Sigmoid colon (tissue), 7 donors: ENCODE results near the gene VPS72. TPM values are rescaled to one million over a fixed set of nuclear protein-coding genes. Genes with fewer than 3 reads are reported as not detected.

Source experiments
- DNase-seq: peaks from one replicate; pipeline ENCODE4 v3.0.0-alpha.2; 2019
- H3K27ac ChIP-seq, 4 donors: fragments of 200-600 bp; sonication (generic); one replicate each; pipeline ENCODE4 v1.5.1; 2016 to 2019; ENCODE audit warnings: mild to moderate bottlenecking in 1 of 4
- H3K27me3 ChIP-seq, 3 donors: fragments of 200-600 bp; sonication (generic); one replicate each; pipeline ENCODE4 v1.5.1; 2019; ENCODE audit warnings: mild to moderate bottlenecking in 1 of 3
- H3K36me3 ChIP-seq, 4 donors: fragments of 200-600 bp; sonication (generic); one replicate each; pipeline ENCODE4 v1.5.1; 2016 to 2019
- H3K4me1 ChIP-seq, 4 donors: fragments of 200-600 bp; sonication (generic); one replicate each; pipeline ENCODE4 v1.5.1; 2017 to 2019
- H3K4me3 ChIP-seq, 4 donors: fragments of 200-600 bp; sonication (generic); one replicate each; pipeline ENCODE4 v1.5.1; 2017 to 2019; ENCODE audit warnings: mild to moderate bottlenecking in 2 of 4, moderate library complexity in 1 of 4
- H3K9me3 ChIP-seq, 4 donors: fragments of 200-600 bp in 3 of 4; sonication (generic) in 3 of 4; one replicate each; pipeline versions ENCODE4 v1.5.1 to v1.6.1; 2013 to 2019
- EP300 ChIP-seq, 4 donors: sonication (generic); formaldehyde crosslinking; IDR thresholded peaks; one replicate each; pipeline ENCODE4 v1.6.1; 2017; ENCODE audit warnings: antibody characterized with exemption in 4 of 4
- POLR2A ChIP-seq, 2 donors: fragments of 450-650 bp; IDR thresholded peaks; one replicate each; pipeline ENCODE4 v1.6.1; 2016; ENCODE audit warnings: antibody characterized with exemption in 2 of 2, mild to moderate bottlenecking in 2 of 2, moderate library complexity in 2 of 2
- POLR2AphosphoS5 ChIP-seq, 4 donors: sonication (generic); formaldehyde crosslinking; IDR thresholded peaks; one replicate each; pipeline ENCODE4 v1.6.1; 2017; ENCODE audit warnings: antibody characterized with exemption in 4 of 4
- WGBS, 2 donors: extraction: QIAGEN DNeasy Blood & Tissue Kit; methylation state at CpG; one replicate each; pipeline ENCODE4 v1.1.7; 2013; 5-methylcytosine and 5-hydroxymethylcytosine counted together
- intact Hi-C: fragments of 100-400 bp; cut with DNase I; formaldehyde crosslinking; loops from one replicate; pipeline ENCODE4 v1.15.1; 2023
- polyA plus RNA-seq, 3 donors: library from polyadenylated mRNA; stranded (reverse); fragments of 200-250 nt; gene quantifications; one replicate each; pipeline ENCODE4 v1.2.3, GENCODE V29; 2013
- total RNA-seq, 4 donors: library from RNA; depleted of rRNA; stranded (reverse); fragments of >200 nt; gene quantifications; one replicate each; pipeline ENCODE4 v1.1.0, GENCODE V29; 2016
- TF ChIP-seq, protein P1 (sequence below), 4 experiments: fragments of 450-650 bp in 3 of 4; fragments of 200-600 bp in 1 of 4; IDR thresholded peaks; one replicate each; pipeline ENCODE4 v1.5.1; 2016 to 2019; ENCODE audit warnings: antibody characterized with exemption in 4 of 4, mild to moderate bottlenecking in 3 of 4, moderate library complexity in 2 of 4
- donor health status: healthy with polysubstance abuse.
- donor health status: Bipolar disorder and iron deficiency.
- donor health status: healthy.

VPS72 gene
- total and polyA plus RNA-seq, 7 donors: 24.0 to 49.7 (median 36.2) TPM

DNA sequence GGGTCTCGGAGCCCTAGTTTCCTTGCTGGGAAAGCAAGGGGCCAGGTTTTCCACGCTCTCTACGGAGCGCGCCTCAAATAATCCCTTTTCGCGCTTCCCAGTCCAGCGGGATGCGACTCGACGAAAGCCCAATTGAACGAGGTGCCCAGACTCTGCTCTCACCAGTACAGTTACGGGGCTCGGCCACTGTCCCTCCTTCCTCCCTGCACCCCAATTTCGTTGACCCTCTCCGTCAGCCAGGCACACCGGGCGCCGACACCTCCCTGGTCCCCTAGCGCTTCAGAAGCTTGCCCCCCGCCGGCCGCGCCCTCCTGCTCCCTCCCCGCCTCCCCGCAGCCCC lies 44.0 kb downstream of the VPS72 start:
- no peaks in the 10 kb centered on the region for H3K9me3 ChIP-seq
- peak overlapping the region; percentile 75 to 84 (median 82) for H3K4me3 ChIP-seq
- no peaks in the 10 kb centered on the region for H3K36me3 ChIP-seq
- H3K4me1 ChIP-seq: peaks cover 0 to 42% (median 28%) of the 10 kb centered on the region in 4 donors
- 1% methylated on average over 26 of the region's 26 CpGs for WGBS, 2 donors
- intact Hi-C loops: loop anchor here (2.0 kb wide), 2 partner anchors 19 to 75 kb away; partner anchors contain the start of genes GABPB2 and LYSMD1
- TF ChIP-seq POLR2A (IDR thresholded peaks at IDR 0.05): no peak
- no peak for TF ChIP-seq EP300 (IDR thresholded peaks at IDR 0.05)
- no peak for TF ChIP-seq POLR2AphosphoS5 (IDR thresholded peaks at IDR 0.05)
- TF ChIP-seq, protein P1, sequence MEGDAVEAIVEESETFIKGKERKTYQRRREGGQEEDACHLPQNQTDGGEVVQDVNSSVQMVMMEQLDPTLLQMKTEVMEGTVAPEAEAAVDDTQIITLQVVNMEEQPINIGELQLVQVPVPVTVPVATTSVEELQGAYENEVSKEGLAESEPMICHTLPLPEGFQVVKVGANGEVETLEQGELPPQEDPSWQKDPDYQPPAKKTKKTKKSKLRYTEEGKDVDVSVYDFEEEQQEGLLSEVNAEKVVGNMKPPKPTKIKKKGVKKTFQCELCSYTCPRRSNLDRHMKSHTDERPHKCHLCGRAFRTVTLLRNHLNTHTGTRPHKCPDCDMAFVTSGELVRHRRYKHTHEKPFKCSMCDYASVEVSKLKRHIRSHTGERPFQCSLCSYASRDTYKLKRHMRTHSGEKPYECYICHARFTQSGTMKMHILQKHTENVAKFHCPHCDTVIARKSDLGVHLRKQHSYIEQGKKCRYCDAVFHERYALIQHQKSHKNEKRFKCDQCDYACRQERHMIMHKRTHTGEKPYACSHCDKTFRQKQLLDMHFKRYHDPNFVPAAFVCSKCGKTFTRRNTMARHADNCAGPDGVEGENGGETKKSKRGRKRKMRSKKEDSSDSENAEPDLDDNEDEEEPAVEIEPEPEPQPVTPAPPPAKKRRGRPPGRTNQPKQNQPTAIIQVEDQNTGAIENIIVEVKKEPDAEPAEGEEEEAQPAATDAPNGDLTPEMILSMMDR (IDR thresholded peaks at IDR 0.05): no peak
- peak overlapping the region; percentile 84 to 87 (median 86) for H3K27ac ChIP-seq
- peak; percentile 71 for DNase-seq
- H3K27me3 ChIP-seq: no peaks in the 10 kb centered on the region

DNA sequence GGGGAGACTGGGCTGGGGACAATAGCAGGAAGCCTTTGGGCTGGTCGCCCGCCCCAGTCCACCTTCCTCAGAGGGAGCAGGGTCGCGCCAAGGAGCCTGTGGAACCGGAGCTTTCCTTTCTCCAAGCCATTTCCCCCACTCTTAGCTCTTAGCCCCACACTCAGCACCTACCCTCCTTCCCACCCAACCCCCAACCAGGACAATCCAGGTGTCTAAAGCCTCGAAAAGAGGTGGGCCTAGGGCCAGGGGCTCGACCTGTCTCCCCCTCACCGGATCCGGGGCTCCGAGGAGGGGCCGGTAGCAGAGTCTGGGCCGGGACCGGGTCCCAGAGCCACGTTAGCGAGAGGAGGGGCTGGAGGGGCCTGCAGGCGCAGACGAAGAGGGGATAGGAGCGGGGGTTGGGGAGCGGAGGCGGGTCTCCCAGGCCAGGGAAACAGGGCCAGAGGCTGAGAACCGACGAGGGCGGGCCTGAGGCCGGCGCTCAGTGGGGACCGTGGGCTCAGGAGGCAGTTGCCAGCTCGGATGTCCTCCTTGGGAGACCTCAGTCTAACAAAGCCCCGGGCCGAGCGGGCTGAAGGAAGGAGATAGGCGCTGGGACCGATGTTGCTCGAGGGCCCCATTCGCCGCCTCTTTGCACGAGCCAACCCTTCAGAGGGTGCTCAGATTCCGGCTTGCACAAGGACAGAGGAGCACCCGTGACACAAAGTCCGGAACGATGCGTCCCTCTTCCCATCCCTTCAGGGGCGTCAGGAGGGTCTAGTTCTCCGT lies 44.5 kb downstream of the VPS72 start:
- peak overlapping the region; percentile 84 to 87 (median 86) for H3K27ac ChIP-seq
- TF ChIP-seq EP300 (IDR thresholded peaks at IDR 0.05) (no peak), POLR2AphosphoS5 (IDR thresholded peaks at IDR 0.05) (no peak), POLR2A (IDR thresholded peaks at IDR 0.05) (no peak)
- TF ChIP-seq, protein P1 (IDR thresholded peaks at IDR 0.05): no peak
- no peaks in the 10 kb centered on the region for H3K27me3 ChIP-seq
- no peaks in the 10 kb centered on the region for H3K9me3 ChIP-seq
- WGBS, 2 donors: 34 to 35% methylated on average over 43 of the region's 43 CpGs
- peak overlapping the region; percentile 75 to 84 (median 82) for H3K4me3 ChIP-seq
- H3K4me1 ChIP-seq: peaks cover 0 to 42% (median 28%) of the 10 kb centered on the region in 4 donors
- intact Hi-C loops: loop anchor here (2.0 kb wide), 2 partner anchors 19 to 75 kb away; partner anchors contain the start of genes GABPB2 and LYSMD1
- DNase-seq: peak; percentile 73
- no peaks in the 10 kb centered on the region for H3K36me3 ChIP-seq

DNA sequence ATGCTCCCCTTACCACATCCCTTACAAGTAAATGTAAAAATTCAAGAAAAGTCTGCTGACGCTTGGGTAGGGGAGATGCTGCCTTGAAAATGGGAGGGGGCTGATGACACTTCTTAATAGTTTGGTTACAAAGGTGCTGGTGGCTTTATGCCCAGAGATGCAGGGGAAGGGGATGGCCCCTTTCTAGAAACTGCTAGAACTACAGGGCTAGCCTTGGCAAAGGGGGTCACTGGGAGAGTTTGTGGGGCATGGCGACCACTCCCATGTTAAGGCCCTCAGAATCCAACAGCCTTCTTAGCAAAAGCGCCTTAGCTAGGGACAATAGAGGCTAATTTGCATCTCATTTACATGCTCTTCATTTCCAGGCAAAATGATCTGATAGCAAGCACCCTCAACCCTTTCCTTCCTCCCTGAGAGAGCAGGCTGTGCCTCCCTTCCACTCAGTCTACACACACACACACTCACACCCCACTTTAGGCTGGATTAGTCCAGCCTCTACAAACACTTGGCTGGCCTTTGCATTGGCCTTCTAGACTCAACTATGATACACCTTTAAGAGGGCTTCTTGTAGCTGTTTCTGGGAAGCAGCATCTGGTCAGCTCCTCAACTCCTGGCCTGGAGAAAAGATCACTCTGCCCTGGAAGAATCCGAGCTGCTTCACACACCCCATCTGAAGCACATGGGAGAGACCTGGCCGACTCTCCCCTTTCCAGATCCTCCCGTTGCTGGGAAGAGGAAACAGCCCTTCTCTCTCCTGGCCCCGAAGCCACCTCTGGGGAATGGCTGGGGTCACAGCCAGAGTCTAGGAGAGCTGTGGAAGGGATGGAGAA lies 45.3 kb downstream of the VPS72 start:
- H3K27ac ChIP-seq: peak overlapping the region; percentile 84 to 87 (median 86)
- peak overlapping the region in 3 of 4 donors; percentile 75 to 82 (median 82) for H3K4me3 ChIP-seq
- TF ChIP-seq EP300 (IDR thresholded peaks at IDR 0.05) (no peak), POLR2AphosphoS5 (IDR thresholded peaks at IDR 0.05) (no peak), POLR2A (IDR thresholded peaks at IDR 0.05) (no peak)
- TF ChIP-seq, protein P1 (IDR thresholded peaks at IDR 0.05): no peak
- H3K9me3 ChIP-seq: no peaks in the 10 kb centered on the region
- intact Hi-C loops: no loop called here
- peaks cover 0 to 4% (median under 1%) of the 10 kb centered on the region in 4 donors for H3K36me3 ChIP-seq
- H3K4me1 ChIP-seq: peaks cover 0 to 42% (median 28%) of the 10 kb centered on the region in 4 donors
- 70 to 75% methylated on average over 7 of the region's 7 CpGs for WGBS, 2 donors
- no peak for DNase-seq
- no peaks in the 10 kb centered on the region for H3K27me3 ChIP-seq

DNA sequence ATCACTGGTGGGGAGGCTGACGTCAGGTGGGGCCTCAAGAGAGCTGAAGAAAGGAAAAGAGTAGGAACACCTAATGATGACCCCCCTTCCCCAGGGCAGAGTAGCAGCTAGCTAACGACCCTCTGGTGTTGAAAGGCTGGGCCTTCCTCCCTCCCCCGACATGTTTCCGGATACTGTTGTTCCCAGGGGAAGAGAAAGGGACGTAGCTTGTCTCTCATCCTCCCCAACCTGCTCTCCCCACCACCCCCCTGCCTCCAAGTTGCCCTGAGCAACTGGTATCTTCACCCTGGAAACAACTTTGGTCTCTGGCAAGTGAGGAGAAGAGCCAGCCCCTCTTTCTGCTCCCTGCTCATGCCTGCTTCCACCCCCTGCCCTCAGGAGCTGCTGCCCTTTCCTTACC lies 46.0 kb downstream of the VPS72 start:
- no peak for TF ChIP-seq POLR2A (IDR thresholded peaks at IDR 0.05)
- TF ChIP-seq EP300 (IDR thresholded peaks at IDR 0.05): no peak
- no peak for TF ChIP-seq POLR2AphosphoS5 (IDR thresholded peaks at IDR 0.05)
- TF ChIP-seq, protein P1 (IDR thresholded peaks at IDR 0.05): no peak
- Histone ChIP-seq H3K27me3 (no peaks in the 10 kb centered on the region), H3K4me1 (peaks cover 0 to 42% (median 28%) of the 10 kb centered on the region in 4 donors), H3K9me3 (no peaks in the 10 kb centered on the region), H3K4me3 (no peak overlapping the region), H3K27ac (peak overlapping the region in 1 of 4 donors; percentile 27), H3K36me3 (peaks cover 0 to 10% (median 4%) of the 10 kb centered on the region in 4 donors)
- WGBS, 2 donors: 68 to 80% methylated on average over 5 of the region's 5 CpGs
- intact Hi-C loops: no loop called here
- no peak for DNase-seq
